K562 (cell line): ENCODE results near the gene HEBP1. TPM values are rescaled to one million over a fixed set of nuclear protein-coding genes. Genes with fewer than 3 reads are reported as not detected.

Experiments
- HNRNPL ChIP-seq: fragments of 200-400 bp; formaldehyde crosslinking; IDR thresholded peaks from 2 replicates; pipeline ENCODE4 v1.6.1; 2017; ENCODE audit warnings: low read depth, mild to moderate bottlenecking, low read length
- KAT7 ChIP-seq: sonication (generic); formaldehyde crosslinking; IDR thresholded peaks from 2 replicates; pipeline ENCODE4 v1.8.0; 2022; ENCODE audit warnings: missing genetic modification reagents, mild to moderate bottlenecking, borderline replicate concordance
- KDM2B ChIP-seq: fragments of 250-450 bp; sonication (Bioruptor Pico); IDR thresholded peaks from 2 replicates; pipeline ENCODE4 v1.8.0; 2021; ENCODE audit warnings: mild to moderate bottlenecking, moderate library complexity
- MAFF ChIP-seq: IDR thresholded peaks from 2 replicates; pipeline ENCODE4 v1.6.1; 2012; ENCODE audit warnings: low read length, improper control_type of control experiment
- POLR2AphosphoS2 ChIP-seq: IDR thresholded peaks from 2 replicates; pipeline ENCODE4 v1.6.1; 2012; ENCODE audit warnings: low read length, improper control_type of control experiment
- PYGO2 ChIP-seq: fragments of 450-650 bp; IDR thresholded peaks from 2 replicates; pipeline ENCODE4 v1.6.1; 2016; ENCODE audit warnings: mild to moderate bottlenecking, missing genetic modification characterization, moderate library complexity, missing compliant biosample characterization
- RBM25 ChIP-seq: fragments of 200-400 bp; formaldehyde crosslinking; IDR thresholded peaks from 2 replicates; pipeline ENCODE4 v1.6.1; 2018; ENCODE audit warnings: low read length, low read depth, moderate library complexity; ENCODE audit not compliant: severe bottlenecking
- SRSF9 ChIP-seq: fragments of 200-400 bp; formaldehyde crosslinking; IDR thresholded peaks from 2 replicates; pipeline ENCODE4 v1.6.1; 2017; ENCODE audit warnings: low read depth, low read length, borderline replicate concordance
- WHSC1 ChIP-seq: IDR thresholded peaks from one replicate; pipeline ENCODE4 v1.6.1; 2012; ENCODE audit warnings: low read length, control low read depth, inconsistent platforms
- ZBTB5 ChIP-seq: fragments of 450-650 bp; IDR thresholded peaks from 2 replicates; pipeline ENCODE4 v1.6.1; 2017; ENCODE audit warnings: antibody characterized with exemption
- ZEB2 ChIP-seq: fragments of 450-650 bp; IDR thresholded peaks from 2 replicates; pipeline ENCODE4 v1.6.1; 2016
- ZNF140 ChIP-seq: fragments of 250-450 bp; sonication (Bioruptor Pico); IDR thresholded peaks from 2 replicates; pipeline ENCODE4 v1.8.0; 2021; ENCODE audit warnings: moderate library complexity, mild to moderate bottlenecking, inconsistent platforms
- ZNF282 ChIP-seq: sonication (generic); formaldehyde crosslinking; IDR thresholded peaks from 2 replicates; pipeline ENCODE4 v1.8.1; 2023; ENCODE audit warnings: missing genetic modification reagents
- ZNF644 ChIP-seq: fragments of 200-800 bp; sonication (Bioruptor generic); IDR thresholded peaks from 2 replicates; pipeline ENCODE4 v1.6.1; 2016; ENCODE audit warnings: low read depth, missing genetic modification characterization, missing compliant biosample characterization
- polyA plus RNA-seq, 8 experiments: library from polyadenylated mRNA; depleted of rRNA in 4 of 8; stranded (reverse) in 5 of 8; unstranded in 3 of 8; fragments of >200 nt; fragmentation: Nextera tagmentation in 2 of 8; fragmentation: Illumina TruSeq in 1 of 8; extraction: Ambion mirVana in 2 of 8; extraction: Trizol in 1 of 8; gene quantifications; 2 replicates each; pipeline versions ENCODE4 v1.2.1 to v1.2.3, GENCODE V29; 2011 to 2014; ENCODE audit warnings: inconsistent platforms in 1 of 8, missing spikeins in 1 of 8
- total RNA-seq, 7 experiments: library from RNA; depleted of rRNA in 6 of 7; stranded (reverse); fragments of >200 nt in 6 of 7; fragmentation: Illumina TruSeq in 2 of 7; extraction: Trizol in 2 of 7; gene quantifications; 2 replicates each; pipeline versions ENCODE4 v1.2.1 to v1.2.3, GENCODE V29; 2011 to 2021; ENCODE audit warnings: low replicate concordance in 1 of 7
- TF ChIP-seq, protein P1 (sequence below): fragments of 250-450 bp; sonication (Bioruptor Pico); IDR thresholded peaks from 2 replicates; pipeline ENCODE4 v1.8.0; 2021; ENCODE audit warnings: borderline replicate concordance, mild to moderate bottlenecking, moderate library complexity; ENCODE audit not compliant: poor library complexity, severe bottlenecking
- TF ChIP-seq, protein P2 (sequence below): sonication (generic); formaldehyde crosslinking; IDR thresholded peaks from 2 replicates; pipeline ENCODE4 v1.8.0; 2022; ENCODE audit warnings: mild to moderate bottlenecking, missing genetic modification reagents
- TF ChIP-seq, protein P3 (sequence below): fragments of 150-350 bp; IDR thresholded peaks from 2 replicates; pipeline ENCODE4 v1.6.1; 2014; ENCODE audit warnings: low read depth, mild to moderate bottlenecking, low read length, borderline replicate concordance
- TF ChIP-seq, protein P4 (sequence below): sonication (generic); formaldehyde crosslinking; IDR thresholded peaks from 2 replicates; pipeline ENCODE4 v1.9.0; 2022; ENCODE audit warnings: mild to moderate bottlenecking, missing genetic modification reagents
- TF ChIP-seq, protein P5 (sequence below): fragments of 450-650 bp; IDR thresholded peaks from 2 replicates; pipeline ENCODE4 v1.6.1; 2014; ENCODE audit warnings: low read depth, mild to moderate bottlenecking, moderate library complexity, borderline replicate concordance

HEBP1 gene
- total and polyA plus RNA-seq, 9 of the 15 experiments (the other 6 are each of a cell fraction or from before 2014, with no cell fraction given), result 1.1 to 10.1 (median 2.4) TPM

- TF ChIP-seq ZBTB5 (no peak), MAFF (no peak), KAT7 (CRISPR knock-in tag) (no peak), WHSC1 (no peak), HNRNPL (no peak), ZNF140 (CRISPR knock-in tag) (no peak), POLR2AphosphoS2 (no peak), KDM2B (CRISPR knock-in tag) (no peak), ZNF644 (tag) (no peak), RBM25 (no peak), PYGO2 (no peak), ZEB2 (peak; percentile 88), ZNF282 (CRISPR knock-in tag) (no peak), SRSF9 (no peak)
- TF ChIP-seq, protein P1, sequence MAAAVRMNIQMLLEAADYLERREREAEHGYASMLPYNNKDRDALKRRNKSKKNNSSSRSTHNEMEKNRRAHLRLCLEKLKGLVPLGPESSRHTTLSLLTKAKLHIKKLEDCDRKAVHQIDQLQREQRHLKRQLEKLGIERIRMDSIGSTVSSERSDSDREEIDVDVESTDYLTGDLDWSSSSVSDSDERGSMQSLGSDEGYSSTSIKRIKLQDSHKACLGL (CRISPR knock-in tag), result no peak
- TF ChIP-seq, protein P2, sequence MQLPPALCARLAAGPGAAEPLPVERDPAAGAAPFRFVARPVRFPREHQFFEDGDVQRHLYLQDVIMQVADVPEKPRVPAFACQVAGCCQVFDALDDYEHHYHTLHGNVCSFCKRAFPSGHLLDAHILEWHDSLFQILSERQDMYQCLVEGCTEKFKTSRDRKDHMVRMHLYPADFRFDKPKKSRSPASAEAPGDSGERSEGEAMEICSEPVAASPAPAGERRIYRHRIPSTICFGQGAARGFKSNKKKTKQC (CRISPR knock-in tag), result no peak
- TF ChIP-seq, protein P3, sequence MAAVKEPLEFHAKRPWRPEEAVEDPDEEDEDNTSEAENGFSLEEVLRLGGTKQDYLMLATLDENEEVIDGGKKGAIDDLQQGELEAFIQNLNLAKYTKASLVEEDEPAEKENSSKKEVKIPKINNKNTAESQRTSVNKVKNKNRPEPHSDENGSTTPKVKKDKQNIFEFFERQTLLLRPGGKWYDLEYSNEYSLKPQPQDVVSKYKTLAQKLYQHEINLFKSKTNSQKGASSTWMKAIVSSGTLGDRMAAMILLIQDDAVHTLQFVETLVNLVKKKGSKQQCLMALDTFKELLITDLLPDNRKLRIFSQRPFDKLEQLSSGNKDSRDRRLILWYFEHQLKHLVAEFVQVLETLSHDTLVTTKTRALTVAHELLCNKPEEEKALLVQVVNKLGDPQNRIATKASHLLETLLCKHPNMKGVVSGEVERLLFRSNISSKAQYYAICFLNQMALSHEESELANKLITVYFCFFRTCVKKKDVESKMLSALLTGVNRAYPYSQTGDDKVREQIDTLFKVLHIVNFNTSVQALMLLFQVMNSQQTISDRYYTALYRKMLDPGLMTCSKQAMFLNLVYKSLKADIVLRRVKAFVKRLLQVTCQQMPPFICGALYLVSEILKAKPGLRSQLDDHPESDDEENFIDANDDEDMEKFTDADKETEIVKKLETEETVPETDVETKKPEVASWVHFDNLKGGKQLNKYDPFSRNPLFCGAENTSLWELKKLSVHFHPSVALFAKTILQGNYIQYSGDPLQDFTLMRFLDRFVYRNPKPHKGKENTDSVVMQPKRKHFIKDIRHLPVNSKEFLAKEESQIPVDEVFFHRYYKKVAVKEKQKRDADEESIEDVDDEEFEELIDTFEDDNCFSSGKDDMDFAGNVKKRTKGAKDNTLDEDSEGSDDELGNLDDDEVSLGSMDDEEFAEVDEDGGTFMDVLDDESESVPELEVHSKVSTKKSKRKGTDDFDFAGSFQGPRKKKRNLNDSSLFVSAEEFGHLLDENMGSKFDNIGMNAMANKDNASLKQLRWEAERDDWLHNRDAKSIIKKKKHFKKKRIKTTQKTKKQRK, result no peak
- TF ChIP-seq, protein P4, sequence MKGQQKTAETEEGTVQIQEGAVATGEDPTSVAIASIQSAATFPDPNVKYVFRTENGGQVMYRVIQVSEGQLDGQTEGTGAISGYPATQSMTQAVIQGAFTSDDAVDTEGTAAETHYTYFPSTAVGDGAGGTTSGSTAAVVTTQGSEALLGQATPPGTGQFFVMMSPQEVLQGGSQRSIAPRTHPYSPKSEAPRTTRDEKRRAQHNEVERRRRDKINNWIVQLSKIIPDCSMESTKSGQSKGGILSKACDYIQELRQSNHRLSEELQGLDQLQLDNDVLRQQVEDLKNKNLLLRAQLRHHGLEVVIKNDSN (CRISPR knock-in tag), result peak; percentile 94
- TF ChIP-seq, protein P5, sequence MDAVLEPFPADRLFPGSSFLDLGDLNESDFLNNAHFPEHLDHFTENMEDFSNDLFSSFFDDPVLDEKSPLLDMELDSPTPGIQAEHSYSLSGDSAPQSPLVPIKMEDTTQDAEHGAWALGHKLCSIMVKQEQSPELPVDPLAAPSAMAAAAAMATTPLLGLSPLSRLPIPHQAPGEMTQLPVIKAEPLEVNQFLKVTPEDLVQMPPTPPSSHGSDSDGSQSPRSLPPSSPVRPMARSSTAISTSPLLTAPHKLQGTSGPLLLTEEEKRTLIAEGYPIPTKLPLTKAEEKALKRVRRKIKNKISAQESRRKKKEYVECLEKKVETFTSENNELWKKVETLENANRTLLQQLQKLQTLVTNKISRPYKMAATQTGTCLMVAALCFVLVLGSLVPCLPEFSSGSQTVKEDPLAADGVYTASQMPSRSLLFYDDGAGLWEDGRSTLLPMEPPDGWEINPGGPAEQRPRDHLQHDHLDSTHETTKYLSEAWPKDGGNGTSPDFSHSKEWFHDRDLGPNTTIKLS, result peak; percentile 80; the same call in 1 of the 2 replicates
These were observed 72.6 kb downstream of the HEBP1 start (continued) for GRCh38 chr12:12927211-12928079.
